Kidney epithelial cell (primary cell): ENCODE results near the gene GRHPR. TPM values are rescaled to one million over a fixed set of nuclear protein-coding genes. Genes with fewer than 3 reads are reported as not detected.
A peak's percentile ranks its signal among the peaks of the same experiment; 100 is the strongest.

Source experiments
- DNase-seq: peaks from one replicate; pipeline ENCODE4 v3.0.0-alpha.2; 2010; ENCODE audit warnings: low read depth
- H3K27me3 ChIP-seq: 2 replicates; pipeline ENCODE4 v1.6.0; 2011; ENCODE audit warnings: low read length; ENCODE audit not compliant: control insufficient read depth, insufficient read depth
- H3K36me3 ChIP-seq: 2 replicates; pipeline ENCODE4 v1.5.1; 2011; ENCODE audit warnings: low read length; ENCODE audit not compliant: control insufficient read depth, insufficient read depth
- H3K4me3 ChIP-seq: 2 replicates; pipeline ENCODE4 v1.5.1; 2011; ENCODE audit warnings: low read depth, mild to moderate bottlenecking, control low read depth, low read length
- CTCF ChIP-seq: IDR thresholded peaks from 2 replicates; pipeline ENCODE4 v1.5.1; 2011; ENCODE audit warnings: mild to moderate bottlenecking, moderate library complexity, low read length, control low read depth, inconsistent platforms; ENCODE audit not compliant: insufficient read depth, poor library complexity, severe bottlenecking
- total RNA-seq: library from RNA; depleted of rRNA; stranded (reverse); fragments of >200 nt; gene quantifications from 2 replicates; pipeline ENCODE4 v1.2.3, GENCODE V29; 2015

GRHPR gene
- total RNA-seq, 1 donor from 2014 or later = 142 TPM

GRCh38 chr9:37382982-37383357 is 39.5 kb upstream of the GRHPR start:
- H3K36me3 ChIP-seq = no peaks in the 10 kb centered on the region
- no peak for TF ChIP-seq CTCF
- no peak for DNase-seq
- H3K4me3 ChIP-seq = no peak overlapping the region
- peaks cover 3% of the 10 kb centered on the region for H3K27me3 ChIP-seq

- Histone ChIP-seq H3K4me3 (no peak overlapping the region), H3K27me3 (peaks cover 3% of the 10 kb centered on the region), H3K36me3 (no peaks in the 10 kb centered on the region)
- DNase-seq = no peak
- no peak for TF ChIP-seq CTCF
These were observed 39.1 kb upstream of the GRHPR start for GRCh38 chr9:37383393-37383792.

- H3K4me3 ChIP-seq = no peak overlapping the region
- TF ChIP-seq CTCF = no peak
- H3K27me3 ChIP-seq = no peaks in the 10 kb centered on the region
- H3K36me3 ChIP-seq = no peaks in the 10 kb centered on the region
- no peak for DNase-seq
These were observed 38.4 kb upstream of the GRHPR start for GRCh38 chr9:37383876-37384746.

- no peak for DNase-seq
- TF ChIP-seq CTCF = no peak
- no peaks in the 10 kb centered on the region for H3K27me3 ChIP-seq
- H3K36me3 ChIP-seq = no peaks in the 10 kb centered on the region
- no peak overlapping the region for H3K4me3 ChIP-seq
These were observed 37.2 kb upstream of the GRHPR start for GRCh38 chr9:37385286-37385685.

- no peak for TF ChIP-seq CTCF
- Histone ChIP-seq H3K4me3 (no peak overlapping the region), H3K27me3 (no peaks in the 10 kb centered on the region), H3K36me3 (no peaks in the 10 kb centered on the region)
- no peak for DNase-seq
These were observed 35.5 kb upstream of the GRHPR start for GRCh38 chr9:37386988-37387387.

GRCh38 chr9:37390759-37391158 is 31.7 kb upstream of the GRHPR start:
- Histone ChIP-seq H3K4me3 (no peak overlapping the region), H3K27me3 (peaks cover 3% of the 10 kb centered on the region), H3K36me3 (no peaks in the 10 kb centered on the region)
- peak; percentile 58 for TF ChIP-seq CTCF
- DNase-seq = no peak
